Activated CD4-positive, alpha-beta T cell treated with anti-CD3 and anti-CD28 coated beads for 36 hours (primary cell): ENCODE results near the gene CCSER1. TPM values are rescaled to one million over a fixed set of nuclear protein-coding genes. Genes with fewer than 3 reads are reported as not detected.
"Not testable (repeated sequence)": the region's sequence is repeated elsewhere in the genome, so short reads cannot be mapped to it uniquely, and the experiment has no call there.

ENCODE experiments used
- ATAC-seq: fragments of 200-7000 bp; cut with Tn5 transposase; one replicate; pipeline ENCODE4 v1.10.0; 2021; ENCODE audit warnings: mild to moderate bottlenecking, moderate library complexity
- CTCF ChIA-PET: fragments of 350-600 bp; sonication (Branson Sonifier 250); formaldehyde crosslinking; loops from one replicate; lab custom pipeline; 2021; ENCODE audit warnings: antibody characterized with exemption; lab: Charles Lee
- POLR2A ChIA-PET: fragments of 350-600 bp; sonication (Branson Sonifier 250); formaldehyde crosslinking; loops from one replicate; lab custom pipeline; 2021; ENCODE audit warnings: antibody characterized with exemption, inconsistent platforms; lab: Charles Lee
- DNase-seq: peaks from one replicate; pipeline ENCODE4 v3.0.0-alpha.2; 2020
- H3K27ac Mint-ChIP-seq: one replicate; pipeline ENCODE4 v1.8.0; 2021; ENCODE audit warnings: mixed read lengths
- H3K27me3 Mint-ChIP-seq: one replicate; pipeline ENCODE4 v1.8.0; 2021; ENCODE audit warnings: mixed read lengths
- H3K36me3 Mint-ChIP-seq: one replicate; pipeline ENCODE4 v1.8.0; 2021; ENCODE audit warnings: low read depth, mixed read lengths
- H3K4me1 Mint-ChIP-seq: one replicate; pipeline ENCODE4 v1.8.0; 2021; ENCODE audit warnings: mixed read lengths
- H3K4me3 Mint-ChIP-seq: one replicate; pipeline ENCODE4 v1.8.0; 2021; ENCODE audit warnings: mild to moderate bottlenecking, moderate library complexity, mixed read lengths
- H3K9me3 Mint-ChIP-seq: one replicate; pipeline ENCODE4 v1.8.0; 2021; ENCODE audit warnings: low read depth, mixed read lengths
- intact Hi-C, 2 experiments: fragments of 100-400 bp; cut with DNase I in 1 of 2; cut with micrococcal nuclease in 1 of 2; formaldehyde crosslinking; loops; one replicate each; pipeline versions ENCODE4 v1.14.2 to v1.15.1; 2022 to 2024; cut with DNase I, micrococcal nuclease
- total RNA-seq, 2 experiments: library from RNA; stranded (reverse); gene quantifications; one replicate each; pipeline ENCODE4 v1.2.3, GENCODE V29; 2021

CCSER1 gene
- total RNA-seq, 2 experiments from 2014 or later, result 0.14 TPM; not detected in 1

GRCh38 chr4:91319556-91320268 lies 1192.5 kb downstream of the CCSER1 start:
- no peak overlapping the region for H3K4me3 Mint-ChIP-seq
- H3K4me1 Mint-ChIP-seq, result no peaks in the 10 kb centered on the region
- H3K9me3 Mint-ChIP-seq, result peaks cover 8% of the 10 kb centered on the region
- no peaks in the 10 kb centered on the region for H3K27me3 Mint-ChIP-seq
- POLR2A ChIA-PET, result no interaction called here
- H3K36me3 Mint-ChIP-seq, result no peaks in the 10 kb centered on the region
- H3K27ac Mint-ChIP-seq, result no peak overlapping the region
- intact Hi-C loops, result no loop called here
- DNase-seq (no peak), ATAC-seq (no peak)
- CTCF ChIA-PET, result no interaction called here

GRCh38 chr4:91322961-91323360 lies 1195.8 kb downstream of the CCSER1 start:
- H3K27me3 Mint-ChIP-seq, result no peaks in the 10 kb centered on the region
- H3K27ac Mint-ChIP-seq, result no peak overlapping the region

GRCh38 chr4:91325495-91325894 lies 1198.3 kb downstream of the CCSER1 start:
- intact Hi-C loops, result no loop called here
- no peak overlapping the region for H3K4me3 Mint-ChIP-seq
- CTCF ChIA-PET, result no interaction called here
- H3K4me1 Mint-ChIP-seq, result no peaks in the 10 kb centered on the region
- no peaks in the 10 kb centered on the region for H3K36me3 Mint-ChIP-seq
- no peak for ATAC-seq
- H3K27ac Mint-ChIP-seq, result no peak overlapping the region
- POLR2A ChIA-PET, result no interaction called here
- H3K27me3 Mint-ChIP-seq, result no peaks in the 10 kb centered on the region
- H3K9me3 Mint-ChIP-seq, result peaks cover 18% of the 10 kb centered on the region
- no peak for DNase-seq

More at GRCh38 chr4:91322961-91323360, 1195.8 kb downstream of the CCSER1 start:
- no peaks in the 10 kb centered on the region for H3K4me1 Mint-ChIP-seq
- no peaks in the 10 kb centered on the region for H3K36me3 Mint-ChIP-seq
- ChIA-PET POLR2A (no interaction called here), CTCF (no interaction called here)
- ATAC-seq (no peak), DNase-seq (no peak)
- H3K4me3 Mint-ChIP-seq, result no peak overlapping the region
- peaks cover 13% of the 10 kb centered on the region for H3K9me3 Mint-ChIP-seq
- intact Hi-C loops, result no loop called here

GRCh38 chr4:91326167-91326566 lies 1199.0 kb downstream of the CCSER1 start:
- DNase-seq, H3K36me3 Mint-ChIP-seq, H3K27me3 Mint-ChIP-seq, H3K4me1 Mint-ChIP-seq, H3K4me3 Mint-ChIP-seq, ATAC-seq, CTCF ChIA-PET, POLR2A ChIA-PET, H3K27ac Mint-ChIP-seq, intact Hi-C loops: not testable (repeated sequence)
- peaks cover 16% of the 10 kb centered on the region for H3K9me3 Mint-ChIP-seq

GRCh38 chr4:91330555-91331137 lies 1203.5 kb downstream of the CCSER1 start:
- ChIA-PET CTCF (no interaction called here), POLR2A (no interaction called here)
- Mint-ChIP-seq H3K27ac (no peak overlapping the region), H3K4me3 (no peak overlapping the region), H3K27me3 (no peaks in the 10 kb centered on the region), H3K9me3 (peaks cover 17% of the 10 kb centered on the region), H3K36me3 (no peaks in the 10 kb centered on the region), H3K4me1 (no peaks in the 10 kb centered on the region)
- no peak for DNase-seq
- intact Hi-C loops, result no loop called here
- ATAC-seq, result no peak

GRCh38 chr4:91340822-91341221 lies 1213.6 kb downstream of the CCSER1 start:
- Mint-ChIP-seq H3K27ac (no peak overlapping the region), H3K27me3 (no peaks in the 10 kb centered on the region), H3K9me3 (no peaks in the 10 kb centered on the region), H3K36me3 (no peaks in the 10 kb centered on the region), H3K4me3 (no peak overlapping the region), H3K4me1 (no peaks in the 10 kb centered on the region)
- ATAC-seq (no peak), DNase-seq (no peak)
- intact Hi-C loops, result no loop called here
- ChIA-PET CTCF (no interaction called here), POLR2A (no interaction called here)

GRCh38 chr4:91345632-91346031 lies 1218.4 kb downstream of the CCSER1 start:
- no peaks in the 10 kb centered on the region for H3K27me3 Mint-ChIP-seq
- POLR2A ChIA-PET, result no interaction called here
- H3K36me3 Mint-ChIP-seq, result no peaks in the 10 kb centered on the region

GRCh38 chr4:91356496-91356895 lies 1229.3 kb downstream of the CCSER1 start:
- DNase-seq, intact Hi-C loops, CTCF ChIA-PET, H3K27ac Mint-ChIP-seq, H3K4me3 Mint-ChIP-seq, ATAC-seq, H3K36me3 Mint-ChIP-seq, POLR2A ChIA-PET, H3K9me3 Mint-ChIP-seq, H3K27me3 Mint-ChIP-seq, H3K4me1 Mint-ChIP-seq: not testable (repeated sequence)

More at GRCh38 chr4:91345632-91346031, 1218.4 kb downstream of the CCSER1 start:
- ATAC-seq (no peak), DNase-seq (no peak)
- CTCF ChIA-PET, result no interaction called here
- Mint-ChIP-seq H3K27ac (no peak overlapping the region), H3K4me1 (no peaks in the 10 kb centered on the region), H3K4me3 (no peak overlapping the region), H3K9me3 (peaks cover 7% of the 10 kb centered on the region)
- intact Hi-C loops, result no loop called here

- ATAC-seq, CTCF ChIA-PET, DNase-seq, H3K36me3 Mint-ChIP-seq, H3K27ac Mint-ChIP-seq, intact Hi-C loops, H3K9me3 Mint-ChIP-seq, H3K27me3 Mint-ChIP-seq, H3K4me1 Mint-ChIP-seq, H3K4me3 Mint-ChIP-seq, POLR2A ChIA-PET: not testable (repeated sequence)
Observed at GRCh38 chr4:91358016-91358415, 1230.8 kb downstream of the CCSER1 start.

GRCh38 chr4:91358621-91359020 lies 1231.4 kb downstream of the CCSER1 start:
- H3K4me3 Mint-ChIP-seq, ATAC-seq, H3K4me1 Mint-ChIP-seq, POLR2A ChIA-PET, intact Hi-C loops, H3K27me3 Mint-ChIP-seq, H3K36me3 Mint-ChIP-seq, H3K27ac Mint-ChIP-seq, H3K9me3 Mint-ChIP-seq, CTCF ChIA-PET, DNase-seq: not testable (repeated sequence)

GRCh38 chr4:91359041-91360031 lies 1232.1 kb downstream of the CCSER1 start:
- intact Hi-C loops, result no loop called here
- H3K4me1 Mint-ChIP-seq, result no peaks in the 10 kb centered on the region
- CTCF ChIA-PET, result no interaction called here
- DNase-seq (no peak), ATAC-seq (no peak)
- H3K36me3 Mint-ChIP-seq, result no peaks in the 10 kb centered on the region
- no peaks in the 10 kb centered on the region for H3K27me3 Mint-ChIP-seq
- H3K27ac Mint-ChIP-seq, result no peak overlapping the region
- H3K9me3 Mint-ChIP-seq, result peaks cover 4% of the 10 kb centered on the region
- H3K4me3 Mint-ChIP-seq, result no peak overlapping the region
- POLR2A ChIA-PET, result no interaction called here
